ENCODE data around the gene TOP3B.
A peak's percentile ranks its signal among the peaks of the same experiment; 100 is the strongest.
"Not testable (repeated sequence)": the region's sequence is repeated elsewhere in the genome, so short reads cannot be mapped to it uniquely, and the experiment has no call there.

The TOP3B gene

GRCh38 chr22:21918466-21919185 is 64.0 kb downstream of the TOP3B start:
- H3K4me3 ChIP-seq (ENCODE audit: low read depth, low read length) = no peak overlapping the region
- DNase-seq (ENCODE audit: low read depth, low spot score) = no peak
- TF ChIP-seq CTCF (IDR thresholded peaks at IDR 0.05; ENCODE audit: low read depth, low read length) = no peak
- in situ Hi-C loops (cut with HindIII; ENCODE audit: low sequenced_read_pairs) = no loop called here

GRCh38 chr22:21917959-21918261 is 64.7 kb downstream of the TOP3B start:
- in situ Hi-C loops (cut with HindIII; ENCODE audit: low sequenced_read_pairs) = no loop called here
- no peak for DNase-seq (ENCODE audit: low read depth, low spot score)
- no peak for TF ChIP-seq CTCF (IDR thresholded peaks at IDR 0.05; ENCODE audit: low read depth, low read length)
- no peak overlapping the region for H3K4me3 ChIP-seq (ENCODE audit: low read depth, low read length)

GRCh38 chr22:21917181-21917958 is 65.2 kb downstream of the TOP3B start:
- in situ Hi-C loops (cut with HindIII; ENCODE audit: low sequenced_read_pairs) = no loop called here
- TF ChIP-seq CTCF (IDR thresholded peaks at IDR 0.05; ENCODE audit: low read depth, low read length) = no peak
- H3K4me3 ChIP-seq (ENCODE audit: low read depth, low read length) = no peak overlapping the region
- peak; percentile 31 for DNase-seq (ENCODE audit: low read depth, low spot score)

- TF ChIP-seq CTCF (IDR thresholded peaks at IDR 0.05; ENCODE audit: low read depth, low read length) = no peak
- in situ Hi-C loops (cut with HindIII; ENCODE audit: low sequenced_read_pairs) = no loop called here
- H3K4me3 ChIP-seq (ENCODE audit: low read depth, low read length) = no peak overlapping the region
- DNase-seq (ENCODE audit: low read depth, low spot score) = no peak
Measured at GRCh38 chr22:21916309-21916918, 66.2 kb downstream of the TOP3B start.

- no peak for TF ChIP-seq CTCF (IDR thresholded peaks at IDR 0.05; ENCODE audit: low read depth, low read length)
- in situ Hi-C loops (cut with HindIII; ENCODE audit: low sequenced_read_pairs) = no loop called here
- no peak for DNase-seq (ENCODE audit: low read depth, low spot score)
Measured at GRCh38 chr22:21915624-21916308, 66.8 kb downstream of the TOP3B start.

GRCh38 chr22:21914033-21914642 is 68.4 kb downstream of the TOP3B start:
- H3K4me3 ChIP-seq (ENCODE audit: low read depth, low read length); DNase-seq (ENCODE audit: low read depth, low spot score); in situ Hi-C loops (cut with HindIII; ENCODE audit: low sequenced_read_pairs): not testable (repeated sequence)

More at GRCh38 chr22:21915624-21916308, 66.8 kb downstream of the TOP3B start:
- no peak overlapping the region for H3K4me3 ChIP-seq (ENCODE audit: low read depth, low read length)

- DNase-seq (ENCODE audit: low read depth, low spot score); H3K4me3 ChIP-seq (ENCODE audit: low read depth, low read length); in situ Hi-C loops (cut with HindIII; ENCODE audit: low sequenced_read_pairs): not testable (repeated sequence)
Measured at GRCh38 chr22:21910367-21910766, 72.2 kb downstream of the TOP3B start.
